GM12878 (cell line): ENCODE results near the gene FOXK1. TPM values are rescaled to one million over a fixed set of nuclear protein-coding genes. Genes with fewer than 3 reads are reported as not detected.

Experiments used
- ATAC-seq: fragments of 200-7000 bp; cut with Tn5 transposase; 3 replicates; pipeline ENCODE4 v1.9.1; 2020; ENCODE audit warnings: mild to moderate bottlenecking, moderate library complexity
- BruUV-seq: library from RNA; stranded (reverse); fragments of 400-500 nt; replicated peaks from 2 replicates; lab custom pipeline; 2021; lab: Mats Ljungman, UMichigan
- CTCF ChIA-PET: fragments of 300-600 bp; sonication (Branson Sonifier 250); formaldehyde crosslinking; extraction: SDS; loops from one replicate; lab custom pipeline; 2021; ENCODE audit warnings: inconsistent platforms; lab: Yijun Ruan, JAX
- POLR2A ChIA-PET: fragments of 350-600 bp; formaldehyde crosslinking; extraction: SDS; loops from one replicate; lab custom pipeline; 2021; ENCODE audit warnings: inconsistent platforms; lab: Charles Lee
- RAD21 ChIA-PET: fragments of 300-600 bp; sonication (Branson Sonifier 250); formaldehyde crosslinking; loops from one replicate; lab custom pipeline; 2023; ENCODE audit warnings: antibody characterized with exemption; ENCODE audit not compliant: unreplicated experiment; lab: Charles Lee
- SMC1A ChIA-PET: fragments of 300-600 bp; sonication (Branson Sonifier 250); formaldehyde crosslinking; loops from one replicate; lab custom pipeline; 2023; ENCODE audit not compliant: unreplicated experiment, uncharacterized antibody; lab: Charles Lee
- DNase-seq: peaks from one replicate; pipeline ENCODE4 v3.0.0-alpha.2; 2011; ENCODE audit warnings: low read depth, low spot score
- FAIRE-seq: peaks from 3 replicates; lab custom pipeline; 2011; peaks lifted over from hg19 to GRCh38; lab: Jason Lieb, UNC
- H2AFZ ChIP-seq: 2 replicates; pipeline ENCODE4 v1.6.0; 2011; ENCODE audit warnings: low read depth, low read length, control low read depth; ENCODE audit not compliant: control insufficient read depth
- H3K27ac ChIP-seq: 2 replicates; pipeline ENCODE4 v1.5.1; 2011; ENCODE audit warnings: control low read depth; ENCODE audit not compliant: control insufficient read depth, insufficient read depth
- H3K27me3 ChIP-seq, 2 experiments: replicated peaks in 1 of 2; 2 replicates each; pipeline versions ENCODE4 v1.6.0 to v1.6.1; 2011; ENCODE audit warnings: low read length in 1 of 2; ENCODE audit not compliant: control insufficient read depth in 2 of 2, insufficient read depth in 2 of 2
- H3K36me3 ChIP-seq, 2 experiments: 2 replicates each; pipeline ENCODE4 v1.5.1; 2011; ENCODE audit warnings: low read length in 1 of 2; ENCODE audit not compliant: control insufficient read depth in 2 of 2, insufficient read depth in 2 of 2
- H3K4me1 ChIP-seq: 2 replicates; pipeline ENCODE4 v1.6.1; 2011; ENCODE audit warnings: mild to moderate bottlenecking, low read length, moderate library complexity, mixed read lengths; ENCODE audit not compliant: control insufficient read depth, insufficient read depth
- H3K4me2 ChIP-seq: 2 replicates; pipeline ENCODE4 v1.6.0; 2011; ENCODE audit warnings: control low read depth; ENCODE audit not compliant: control insufficient read depth, insufficient read depth
- H3K4me3 ChIP-seq: fragments of 200-600 bp; sonication (generic); 2 replicates; pipeline ENCODE4 v1.5.1; 2016
- H3K79me2 ChIP-seq: 2 replicates; pipeline ENCODE4 v1.6.0; 2011; ENCODE audit warnings: low read length; ENCODE audit not compliant: control insufficient read depth, insufficient read depth
- H3K9ac ChIP-seq: 2 replicates; pipeline ENCODE4 v1.8.0; 2011; ENCODE audit warnings: low read length, control low read depth, mixed read lengths; ENCODE audit not compliant: control insufficient read depth, insufficient read depth
- H3K9me3 ChIP-seq: replicated peaks from 3 replicates; pipeline ENCODE4 v1.5.1; 2011; ENCODE audit warnings: mild to moderate bottlenecking, low read length; ENCODE audit not compliant: control insufficient read depth, insufficient read depth
- H4K20me1 ChIP-seq: 2 replicates; pipeline ENCODE4 v1.6.0; 2011; ENCODE audit not compliant: control insufficient read depth, insufficient read depth
- ATF7 ChIP-seq: fragments of 450-650 bp; IDR thresholded peaks from 2 replicates; pipeline ENCODE4 v1.6.1; 2016; ENCODE audit warnings: low read depth, mild to moderate bottlenecking
- BACH1 ChIP-seq: fragments of 450-650 bp; IDR thresholded peaks from 2 replicates; pipeline ENCODE4 v1.6.1; 2017; ENCODE audit warnings: mild to moderate bottlenecking, borderline replicate concordance
- CEBPB ChIP-seq, 2 experiments: fragments of 150-350 bp in 1 of 2; IDR thresholded peaks; 2 replicates each; pipeline ENCODE4 v1.6.1; 2012 to 2014; ENCODE audit warnings: low read depth in 2 of 2, low read length in 2 of 2, borderline replicate concordance in 1 of 2, inconsistent platforms in 1 of 2
- CTCF ChIP-seq, 3 experiments: IDR thresholded peaks in 2 of 3; conservative IDR thresholded peaks in 1 of 3; 2 replicates each; pipeline ENCODE4 v1.5.1; 2011; ENCODE audit warnings: low read depth in 3 of 3, low read length in 3 of 3, mild to moderate bottlenecking in 3 of 3, control low read depth in 2 of 3, moderate library complexity in 2 of 3, inconsistent platforms in 1 of 3, mixed read lengths in 1 of 3; ENCODE audit not compliant: control insufficient read depth in 2 of 3, insufficient read depth in 1 of 3; ENCODE audit errors: extremely low read depth in 1 of 3
- EZH2 ChIP-seq: IDR thresholded peaks from 2 replicates; pipeline ENCODE4 v1.6.1; 2012; ENCODE audit warnings: low read depth, mild to moderate bottlenecking, control low read depth, inconsistent platforms, low read length, borderline replicate concordance; ENCODE audit not compliant: control insufficient read depth
- HDGF ChIP-seq: fragments of 450-650 bp; IDR thresholded peaks from 2 replicates; pipeline ENCODE4 v1.6.1; 2016; ENCODE audit warnings: antibody characterized with exemption
- IKZF1 ChIP-seq: fragments of 450-650 bp; conservative IDR thresholded peaks from 2 replicates; pipeline ENCODE4 v1.6.1; 2017; ENCODE audit warnings: antibody characterized with exemption, mild to moderate bottlenecking
- LARP7 ChIP-seq: fragments of 450-650 bp; IDR thresholded peaks from 2 replicates; pipeline ENCODE4 v1.6.1; 2017; ENCODE audit warnings: mild to moderate bottlenecking
- MYB ChIP-seq: fragments of 150-350 bp; IDR thresholded peaks from 2 replicates; pipeline ENCODE4 v1.6.1; 2014; ENCODE audit warnings: mild to moderate bottlenecking, low read depth, low read length, borderline replicate concordance
- NFYA ChIP-seq: IDR thresholded peaks from 2 replicates; pipeline ENCODE4 v1.6.1; 2011; ENCODE audit warnings: low read depth, mild to moderate bottlenecking, low read length, improper control_type of control experiment, borderline replicate concordance
- NR2C1 ChIP-seq: fragments of 450-650 bp; IDR thresholded peaks from 2 replicates; pipeline ENCODE4 v1.6.1; 2017; ENCODE audit warnings: antibody characterized with exemption, mild to moderate bottlenecking, moderate library complexity
- PAX5 ChIP-seq: IDR thresholded peaks from 2 replicates; pipeline ENCODE4 v1.6.1; 2011; ENCODE audit warnings: low read depth, low read length, borderline replicate concordance
- RAD21 ChIP-seq: IDR thresholded peaks from 2 replicates; pipeline ENCODE4 v1.6.1; 2011; ENCODE audit warnings: mild to moderate bottlenecking, low read depth, low read length, moderate library complexity; ENCODE audit not compliant: insufficient read depth
- RFX5 ChIP-seq: IDR thresholded peaks from 2 replicates; pipeline ENCODE4 v1.6.1; 2011; ENCODE audit warnings: low read depth, low read length, improper control_type of control experiment
- RUNX3 ChIP-seq: IDR thresholded peaks from 2 replicates; pipeline ENCODE4 v1.6.1; 2012; ENCODE audit warnings: low read length, inconsistent platforms
- SMARCA5 ChIP-seq: fragments of 450-650 bp; IDR thresholded peaks from 2 replicates; pipeline ENCODE4 v1.6.1; 2017; ENCODE audit warnings: mild to moderate bottlenecking
- SMC3 ChIP-seq: IDR thresholded peaks from 2 replicates; pipeline ENCODE4 v1.6.1; 2011; ENCODE audit warnings: low read length, improper control_type of control experiment, borderline replicate concordance
- STAT3 ChIP-seq: IDR thresholded peaks from 2 replicates; pipeline ENCODE4 v1.6.1; 2011; ENCODE audit warnings: low read depth, low read length, improper control_type of control experiment
- SUPT20H ChIP-seq: IDR thresholded peaks from 2 replicates; pipeline ENCODE4 v1.6.1; 2011; ENCODE audit warnings: low read depth, mild to moderate bottlenecking, low read length, moderate library complexity, borderline replicate concordance; ENCODE audit not compliant: control insufficient read depth
- WRNIP1 ChIP-seq: IDR thresholded peaks from 2 replicates; pipeline ENCODE4 v1.6.1; 2011; ENCODE audit warnings: low read depth, low read length, improper control_type of control experiment, borderline replicate concordance
- YBX1 ChIP-seq: fragments of 450-650 bp; IDR thresholded peaks from 2 replicates; pipeline ENCODE4 v1.6.1; 2016; ENCODE audit warnings: antibody characterized with exemption
- YY1 ChIP-seq: IDR thresholded peaks from 2 replicates; pipeline ENCODE4 v1.6.1; 2011; ENCODE audit warnings: low read depth, mild to moderate bottlenecking, low read length
- ZNF207 ChIP-seq: fragments of 450-650 bp; IDR thresholded peaks from 2 replicates; pipeline ENCODE4 v1.6.1; 2014; ENCODE audit warnings: antibody characterized with exemption, mild to moderate bottlenecking, borderline replicate concordance
- ZNF24 ChIP-seq: fragments of 450-650 bp; IDR thresholded peaks from 2 replicates; pipeline ENCODE4 v1.6.1; 2017; ENCODE audit warnings: antibody characterized with exemption, mild to moderate bottlenecking
- WGBS: methylation state at CpG from one replicate; pipeline ENCODE4 v1.1.6; 2016; ENCODE audit warnings: low lambda C conversion rate; ENCODE audit not compliant: insufficient replicate concordance, insufficient coverage; ENCODE audit errors: missing lambda C conversion rate; 5-methylcytosine and 5-hydroxymethylcytosine counted together
- in situ Hi-C: fragments of 300-500 bp; cut with MboI; formaldehyde crosslinking; loops from 9 replicates; pipeline ENCODE4 v1.14.3; 2018; ENCODE audit warnings: mixed read lengths
- intact Hi-C: fragments of 100-400 bp; cut with micrococcal nuclease; formaldehyde crosslinking; loops from one replicate; pipeline ENCODE4 v1.14.2; 2022; ENCODE audit not compliant: unreplicated experiment
- polyA plus RNA-seq, 11 experiments: library from polyadenylated mRNA; depleted of rRNA in 4 of 11; unstranded in 6 of 11; stranded (reverse) in 5 of 11; fragments of >200 nt; fragmentation: Nextera tagmentation in 4 of 11; fragmentation: Illumina TruSeq in 1 of 11; extraction: Ambion mirVana in 4 of 11; extraction: Trizol in 1 of 11; gene quantifications; 1 replicate in 1 of 11; 2 replicates in 10 of 11; pipeline versions ENCODE4 v1.2.1 to v1.2.3, GENCODE V29; 2011 to 2016; ENCODE audit warnings: inconsistent platforms in 2 of 11, missing spikeins in 2 of 11, low read depth in 1 of 11
- total RNA-seq, 4 experiments: library from RNA; depleted of rRNA in 3 of 4; stranded (reverse); fragments of >200 nt in 3 of 4; fragmentation: Illumina TruSeq in 1 of 4; extraction: Trizol in 1 of 4; gene quantifications; 2 replicates each; pipeline versions ENCODE4 v1.2.1 to v1.2.3, GENCODE V29; 2013 to 2021

FOXK1 gene
- total and polyA plus RNA-seq, 10 of the 15 experiments (the other 5 are each of a cell fraction or from before 2014, with no cell fraction given): 0.24 to 31.8 (median 4.5) TPM

GRCh38 chr7:4753598-4754432 lies 71.7 kb downstream of the FOXK1 start:
- no peak overlapping the region for H2AFZ ChIP-seq
- in situ Hi-C loops: loop anchor here (5.0 kb wide), 1 partner anchor 67 kb away; no protein-coding TSS in a partner anchor
- DNase-seq (no peak), FAIRE-seq (peak; percentile 69), ATAC-seq (peak; percentile 99)
- no peak overlapping the region for H3K27ac ChIP-seq
- H3K4me1 ChIP-seq: peaks cover 14% of the 10 kb centered on the region
- ChIA-PET RAD21 (interaction anchor here (0.5 to 1.8 kb wide), 2 partner anchors 71 to 337 kb away, joined by 3 to 4 read pairs; no protein-coding TSS in a partner anchor), POLR2A (interaction anchor here (1.3 kb wide), 1 partner anchor 22 kb away, joined by 3 read pairs; the partner anchor contains the start of gene AP5Z1), CTCF (interaction anchor here (0.5 to 1.4 kb wide), 7 partner anchors 22 to 146 kb away, joined by 3 to 7 read pairs (median 4); partner anchors contain the start of gene AP5Z1), SMC1A (no interaction called here)
- H4K20me1 ChIP-seq: no peaks in the 10 kb centered on the region
- no peaks in the 10 kb centered on the region for H3K27me3 ChIP-seq
- no peak overlapping the region for H3K4me3 ChIP-seq
- peaks cover 18 to 26% of the 10 kb centered on the region in 2 experiments; a peak in 3 of 4 replicates for H3K36me3 ChIP-seq
- H3K4me2 ChIP-seq: no peak overlapping the region
- H3K9ac ChIP-seq: no peak overlapping the region
- H3K79me2 ChIP-seq: peaks cover 3% of the 10 kb centered on the region
- intact Hi-C loops: loop anchor here (1.0 kb wide), 1 partner anchor 143 kb away; no protein-coding TSS in a partner anchor
- 30% methylated on average over 31 of the region's 31 CpGs for WGBS
- no peaks in the 10 kb centered on the region for H3K9me3 ChIP-seq
- no TSS peak for BruUV-seq
- TF ChIP-seq RFX5: no peak
- no peak for TF ChIP-seq WRNIP1
- peak; percentile 98 for TF ChIP-seq RAD21
- TF ChIP-seq MYB: no peak
- no peak for TF ChIP-seq YBX1
- no peak for TF ChIP-seq NFYA
- peak; percentile 77 for TF ChIP-seq SMARCA5
- peak; percentile 93 for TF ChIP-seq SMC3
- TF ChIP-seq HDGF: no peak
- TF ChIP-seq EZH2: no peak
- peak; percentile 91 to 97 (median 94) for TF ChIP-seq CTCF (IDR thresholded peaks at IDR 0.05 in 2 of 3, conservative IDR thresholded peaks at IDR 0.05 in 1 of 3; ENCODE audit: control insufficient read depth in 2 of 3, extremely low read depth in 1 of 3, insufficient read depth in 1 of 3, low read depth in 3 of 3, low read length in 3 of 3)
- TF ChIP-seq RUNX3: peak; percentile 72
- peak; percentile 39; the same call in 1 of the 2 replicates for TF ChIP-seq IKZF1
- TF ChIP-seq ZNF24: no peak
- TF ChIP-seq ATF7: no peak
- TF ChIP-seq SUPT20H: no peak
- 0 out of 2 replicates have a peak, but pooled peaks have one; percentile 49 for TF ChIP-seq PAX5
- TF ChIP-seq STAT3: no peak
- TF ChIP-seq BACH1: no peak
- TF ChIP-seq NR2C1: no peak
- TF ChIP-seq YY1: peak; percentile 81; the same call in 1 of the 2 replicates
- TF ChIP-seq ZNF207: no peak
- TF ChIP-seq CEBPB (IDR thresholded peaks at IDR 0.05; ENCODE audit: borderline replicate concordance in 1 of 2, low read depth in 2 of 2, low read length in 2 of 2): no peak
- no peak for TF ChIP-seq LARP7
